Uterus (tissue), 4 donors: ENCODE results near the gene PTPRE. TPM values are rescaled to one million over a fixed set of nuclear protein-coding genes. Genes with fewer than 3 reads are reported as not detected.

Experiments
- DNase-seq, 2 donors: peaks; one replicate each; pipeline ENCODE4 v3.0.0-alpha.2; 2019 to 2020
- H3K27ac ChIP-seq, 2 donors: fragments of 200-600 bp; sonication (generic); 1 replicate in 1 of 2; 2 replicates in 1 of 2; pipeline ENCODE4 v1.5.1; 2016 to 2018
- H3K27me3 ChIP-seq, 2 donors: fragments of 200-600 bp; sonication (generic); one replicate each; pipeline ENCODE4 v1.5.1; 2018 to 2019; ENCODE audit warnings: control low read depth in 1 of 2
- H3K36me3 ChIP-seq, 2 donors: fragments of 200-600 bp; sonication (generic); one replicate each; pipeline ENCODE4 v1.5.1; 2019; ENCODE audit warnings: control low read depth in 1 of 2
- H3K4me1 ChIP-seq, 2 donors: fragments of 200-600 bp; sonication (generic); one replicate each; pipeline ENCODE4 v1.5.1; 2018 to 2019; ENCODE audit warnings: control low read depth in 1 of 2
- H3K4me3 ChIP-seq, 2 donors: fragments of 200-600 bp; sonication (generic); 1 replicate in 1 of 2; 2 replicates in 1 of 2; pipeline ENCODE4 v1.5.1; 2018 to 2019; ENCODE audit warnings: mild to moderate bottlenecking in 1 of 2
- H3K9me3 ChIP-seq, 2 donors: fragments of 200-600 bp; sonication (generic); one replicate each; pipeline ENCODE4 v1.5.1; 2019; ENCODE audit warnings: control low read depth in 1 of 2
- CTCF ChIP-seq, 4 experiments: fragments of 200-600 bp in 2 of 4; fragments of 450-650 bp in 2 of 4; sonication (generic) in 2 of 4; IDR thresholded peaks; one replicate each; pipeline ENCODE4 v1.5.1; 2016 to 2019; ENCODE audit warnings: antibody characterized with exemption in 4 of 4, mild to moderate bottlenecking in 2 of 4, moderate library complexity in 1 of 4
- POLR2A ChIP-seq, 2 donors: fragments of 450-650 bp; IDR thresholded peaks; one replicate each; pipeline ENCODE4 v1.6.1; 2016; ENCODE audit warnings: antibody characterized with exemption in 2 of 2, mild to moderate bottlenecking in 1 of 2, moderate library complexity in 1 of 2
- intact Hi-C: fragments of 100-400 bp; cut with DNase I; formaldehyde crosslinking; loops from one replicate; pipeline ENCODE4 v1.15.1; 2023; ENCODE audit warnings: low total_unique reads
- total RNA-seq, 4 donors: library from RNA; depleted of rRNA in 3 of 4; stranded (reverse); fragments of >200 nt in 3 of 4; gene quantifications; one replicate each; pipeline versions ENCODE4 v1.1.0 to v1.2.4, GENCODE V29; 2014 to 2023
- donor health status: DM: yes; HTN: yes; CAD: no.

PTPRE gene
- total RNA-seq, 4 donors from 2014 or later = 9.4 to 18.9 (median 16.3) TPM

- TF ChIP-seq CTCF (IDR thresholded peaks at IDR 0.05) (no peak), POLR2A (IDR thresholded peaks at IDR 0.05) (no peak)
- H3K4me3 ChIP-seq = no peak overlapping the region
- H3K36me3 ChIP-seq = no peaks in the 10 kb centered on the region
- no peak for DNase-seq
- no peaks in the 10 kb centered on the region for H3K9me3 ChIP-seq
- H3K4me1 ChIP-seq = no peaks in the 10 kb centered on the region
- intact Hi-C loops = no loop called here
- no peak overlapping the region for H3K27ac ChIP-seq
- H3K27me3 ChIP-seq = no peaks in the 10 kb centered on the region
These were observed 111.8 kb downstream of the PTPRE start for GRCh38 chr10:128018691-128019090.

- H3K27me3 ChIP-seq = no peaks in the 10 kb centered on the region
- H3K4me3 ChIP-seq = no peak overlapping the region
- H3K27ac ChIP-seq = no peak overlapping the region
- DNase-seq = peak in 1 of 2 donors; percentile 6
- TF ChIP-seq POLR2A (IDR thresholded peaks at IDR 0.05) = no peak
- TF ChIP-seq CTCF (IDR thresholded peaks at IDR 0.05) = no peak
- intact Hi-C loops = no loop called here
- H3K9me3 ChIP-seq = no peaks in the 10 kb centered on the region
- no peaks in the 10 kb centered on the region for H3K36me3 ChIP-seq
- H3K4me1 ChIP-seq = no peaks in the 10 kb centered on the region
These were observed 115.6 kb downstream of the PTPRE start for GRCh38 chr10:128022261-128023196.

- Histone ChIP-seq H3K9me3 (no peaks in the 10 kb centered on the region), H3K36me3 (no peaks in the 10 kb centered on the region), H3K27me3 (no peaks in the 10 kb centered on the region), H3K27ac (no peak overlapping the region), H3K4me1 (no peaks in the 10 kb centered on the region), H3K4me3 (no peak overlapping the region)
- TF ChIP-seq POLR2A (IDR thresholded peaks at IDR 0.05) (no peak), CTCF (IDR thresholded peaks at IDR 0.05) (no peak)
- DNase-seq = peak in 1 of 2 donors; percentile 2
- intact Hi-C loops = no loop called here
These were observed 117.5 kb downstream of the PTPRE start for GRCh38 chr10:128024426-128024825.

- no peaks in the 10 kb centered on the region for H3K36me3 ChIP-seq
- DNase-seq = no peak
- H3K4me1 ChIP-seq = no peaks in the 10 kb centered on the region
- intact Hi-C loops = no loop called here
- no peak overlapping the region for H3K4me3 ChIP-seq
- no peaks in the 10 kb centered on the region for H3K9me3 ChIP-seq
- H3K27ac ChIP-seq = no peak overlapping the region
- TF ChIP-seq POLR2A (IDR thresholded peaks at IDR 0.05) (no peak), CTCF (IDR thresholded peaks at IDR 0.05) (no peak)
- no peaks in the 10 kb centered on the region for H3K27me3 ChIP-seq
These were observed 118.5 kb downstream of the PTPRE start for GRCh38 chr10:128025437-128025836.

GRCh38 chr10:128025951-128026350, 119.0 kb downstream of the PTPRE start:
- Histone ChIP-seq H3K4me1 (no peaks in the 10 kb centered on the region), H3K9me3 (no peaks in the 10 kb centered on the region), H3K36me3 (no peaks in the 10 kb centered on the region), H3K27me3 (no peaks in the 10 kb centered on the region), H3K27ac (no peak overlapping the region), H3K4me3 (no peak overlapping the region)
- intact Hi-C loops = no loop called here
- TF ChIP-seq CTCF (IDR thresholded peaks at IDR 0.05) = no peak
- TF ChIP-seq POLR2A (IDR thresholded peaks at IDR 0.05) = no peak
- no peak for DNase-seq
